ENCODE data around the gene EMC9. TPM values are rescaled to one million over a fixed set of nuclear protein-coding genes. Genes with fewer than 3 reads are reported as not detected.
A peak's percentile ranks its signal among the peaks of the same experiment; 100 is the strongest.
"Not testable (repeated sequence)": the region's sequence is repeated elsewhere in the genome, so short reads cannot be mapped to it uniquely, and the experiment has no call there.

Gene EMC9
- total RNA-seq, 1 experiment from 2014 or later: 23.0 TPM

GRCh38 chr14:24121210-24121609, 20.2 kb downstream of the EMC9 start:
- DNase-seq (ENCODE audit: low read depth): no peak
- in situ Hi-C loops (cut with HindIII; ENCODE audit: low pct_unique_long_range_greater_than_20kb, low sequenced_read_pairs): no loop called here

GRCh38 chr14:24119691-24120090, 21.7 kb downstream of the EMC9 start:
- in situ Hi-C loops (cut with HindIII; ENCODE audit: low pct_unique_long_range_greater_than_20kb, low sequenced_read_pairs): no loop called here
- no peak for DNase-seq (ENCODE audit: low read depth)

GRCh38 chr14:24117179-24117578, 24.2 kb downstream of the EMC9 start:
- in situ Hi-C loops (cut with HindIII; ENCODE audit: low pct_unique_long_range_greater_than_20kb, low sequenced_read_pairs): no loop called here
- DNase-seq (ENCODE audit: low read depth): no peak

GRCh38 chr14:24116128-24116814, 25.1 kb downstream of the EMC9 start:
- no peak for DNase-seq (ENCODE audit: low read depth)
- in situ Hi-C loops (cut with HindIII; ENCODE audit: low pct_unique_long_range_greater_than_20kb, low sequenced_read_pairs): no loop called here

- in situ Hi-C loops (cut with HindIII; ENCODE audit: low pct_unique_long_range_greater_than_20kb, low sequenced_read_pairs): no loop called here
- no peak for DNase-seq (ENCODE audit: low read depth)
These were observed 25.8 kb downstream of the EMC9 start for GRCh38 chr14:24115422-24116127.

GRCh38 chr14:24114532-24115421, 26.6 kb downstream of the EMC9 start, which contains the start of the genes DCAF11 and NRL:
Gene DCAF11, plus strand, starts transcription at chr14:24114777. Its CDS starts 818 bp downstream, at chr14:24115595.
Gene NRL, minus strand, starts transcription at chr14:24114949. Its CDS starts 32,101 bp downstream, at chr14:24082848.
- peak; percentile 99 for DNase-seq (ENCODE audit: low read depth)
- in situ Hi-C loops (cut with HindIII; ENCODE audit: low pct_unique_long_range_greater_than_20kb, low sequenced_read_pairs): no loop called here

GRCh38 chr14:24113801-24114531, 27.4 kb downstream of the EMC9 start:
- in situ Hi-C loops (cut with HindIII; ENCODE audit: low pct_unique_long_range_greater_than_20kb, low sequenced_read_pairs): no loop called here
- peak; percentile 92 for DNase-seq (ENCODE audit: low read depth)

- in situ Hi-C loops (cut with HindIII; ENCODE audit: low pct_unique_long_range_greater_than_20kb, low sequenced_read_pairs): no loop called here
- DNase-seq (ENCODE audit: low read depth): no peak
These were observed 28.0 kb downstream of the EMC9 start for GRCh38 chr14:24113379-24113800.

GRCh38 chr14:24110523-24110922, 30.9 kb downstream of the EMC9 start:
- in situ Hi-C loops (cut with HindIII; ENCODE audit: low pct_unique_long_range_greater_than_20kb, low sequenced_read_pairs): no loop called here
- DNase-seq (ENCODE audit: low read depth): no peak

GRCh38 chr14:24110060-24110459, 31.3 kb downstream of the EMC9 start:
- in situ Hi-C loops (cut with HindIII; ENCODE audit: low pct_unique_long_range_greater_than_20kb, low sequenced_read_pairs): no loop called here
- DNase-seq (ENCODE audit: low read depth): no peak

GRCh38 chr14:24108336-24108874, 33.0 kb downstream of the EMC9 start:
- no peak for DNase-seq (ENCODE audit: low read depth)
- in situ Hi-C loops (cut with HindIII; ENCODE audit: low pct_unique_long_range_greater_than_20kb, low sequenced_read_pairs): no loop called here

GRCh38 chr14:24106672-24107271, 34.6 kb downstream of the EMC9 start:
- in situ Hi-C loops (cut with HindIII; ENCODE audit: low pct_unique_long_range_greater_than_20kb, low sequenced_read_pairs): no loop called here
- no peak for DNase-seq (ENCODE audit: low read depth)

GRCh38 chr14:24105609-24106239, 35.7 kb downstream of the EMC9 start:
- DNase-seq (ENCODE audit: low read depth); in situ Hi-C loops (cut with HindIII; ENCODE audit: low pct_unique_long_range_greater_than_20kb, low sequenced_read_pairs): not testable (repeated sequence)

GRCh38 chr14:24103451-24103850, 37.9 kb downstream of the EMC9 start:
- DNase-seq (ENCODE audit: low read depth): no peak
- in situ Hi-C loops (cut with HindIII; ENCODE audit: low pct_unique_long_range_greater_than_20kb, low sequenced_read_pairs): no loop called here

- DNase-seq (ENCODE audit: low read depth): no peak
- in situ Hi-C loops (cut with HindIII; ENCODE audit: low pct_unique_long_range_greater_than_20kb, low sequenced_read_pairs): no loop called here
These were observed 38.9 kb downstream of the EMC9 start for GRCh38 chr14:24102357-24103048.

GRCh38 chr14:24100982-24101494, 40.4 kb downstream of the EMC9 start:
- no peak for DNase-seq (ENCODE audit: low read depth)
- in situ Hi-C loops (cut with HindIII; ENCODE audit: low pct_unique_long_range_greater_than_20kb, low sequenced_read_pairs): no loop called here

Data from Caki2 (cell line).